NCI-H2196 treated with DMSO at 0.1 percent for 48 hours (cell line): Measurements from ENCODE around the gene SYNGR1.
A peak's percentile ranks its signal among the peaks of the same experiment; 100 is the strongest.
"Not testable (repeated sequence)": the region's sequence is repeated elsewhere in the genome, so short reads cannot be mapped to it uniquely, and the experiment has no call there.

Experiments used
- DNase-seq: peaks from one replicate; lab custom pipeline; 2025; ENCODE audit not compliant: unreplicated experiment; lab: John Stamatoyannopoulos, UW

The SYNGR1 gene

GRCh38 chr22:39316440-39317083, 33.2 kb upstream of the SYNGR1 start:
- peak; percentile 44 for DNase-seq

GRCh38 chr22:39317084-39317774, 32.6 kb upstream of the SYNGR1 start:
- DNase-seq, result no peak

- DNase-seq, result no peak
These were observed 31.9 kb upstream of the SYNGR1 start for GRCh38 chr22:39317775-39318506.

GRCh38 chr22:39318507-39319283, 31.1 kb upstream of the SYNGR1 start:
- DNase-seq, result no peak

- DNase-seq, result peak; percentile 50
These were observed 30.3 kb upstream of the SYNGR1 start, which contains the start of gene RPL3 for GRCh38 chr22:39319284-39320022. RPL3 (minus strand) TSS chr22:39319623; CDS start chr22:39319597, 26 bp downstream.

GRCh38 chr22:39320616-39321029, 29.2 kb upstream of the SYNGR1 start:
- DNase-seq, result not testable (repeated sequence)

- no peak for DNase-seq
These were observed 24.3 kb upstream of the SYNGR1 start for GRCh38 chr22:39325392-39325932.

- no peak for DNase-seq
These were observed 21.6 kb upstream of the SYNGR1 start for GRCh38 chr22:39327995-39328754.

- not testable (repeated sequence) for DNase-seq
These were observed 19.2 kb upstream of the SYNGR1 start for GRCh38 chr22:39330553-39330952.

- no peak for DNase-seq
These were observed 17.2 kb upstream of the SYNGR1 start for GRCh38 chr22:39332441-39333064.

GRCh38 chr22:39336411-39336810, 13.4 kb upstream of the SYNGR1 start:
- no peak for DNase-seq

GRCh38 chr22:39339775-39340174, 10.0 kb upstream of the SYNGR1 start:
- not testable (repeated sequence) for DNase-seq

- DNase-seq, result no peak
These were observed 8.6 kb upstream of the SYNGR1 start for GRCh38 chr22:39341179-39341578.

- peak; percentile 16 for DNase-seq
These were observed 6.3 kb upstream of the SYNGR1 start for GRCh38 chr22:39343259-39344045.

- no peak for DNase-seq
These were observed 5.8 kb upstream of the SYNGR1 start for GRCh38 chr22:39344046-39344390.

- no peak for DNase-seq
These were observed 4.6 kb upstream of the SYNGR1 start for GRCh38 chr22:39345231-39345630.

- no peak for DNase-seq
These were observed 784 bp upstream of the SYNGR1 start for GRCh38 chr22:39348909-39349505.

GRCh38 chr22:39349506-39349966, 255 bp upstream of the SYNGR1 start:
- DNase-seq, result no peak
